ENCODE measurements around the gene TMEM130.

- no peak for TF ChIP-seq CTCF (IDR thresholded peaks at IDR 0.05)
- TF ChIP-seq POLR2A (IDR thresholded peaks at IDR 0.05), result no peak
Measured at GRCh38 chr7:98848918-98849317, 20.9 kb downstream of the TMEM130 start.

Measured in prostate gland (tissue), 2 donors.